GM23248 (cell line): Measurements from ENCODE around the gene FOXE3. TPM values are rescaled to one million over a fixed set of nuclear protein-coding genes. Genes with fewer than 3 reads are reported as not detected.

Experiments used
- DNase-seq: peaks from one replicate; pipeline ENCODE4 v3.0.0-alpha.2; 2015
- H2AFZ ChIP-seq: fragments of 200-600 bp; sonication (generic); 2 replicates; pipeline ENCODE4 v1.6.1; 2016; ENCODE audit warnings: antibody characterized with exemption
- H3F3A ChIP-seq: fragments of 200-600 bp; sonication (generic); 2 replicates; pipeline ENCODE4 v1.6.1; 2016; ENCODE audit warnings: mild to moderate bottlenecking, antibody characterized with exemption, mixed run types; ENCODE audit not compliant: insufficient read depth
- H3K27ac ChIP-seq: fragments of 200-600 bp; sonication (generic); 2 replicates; pipeline ENCODE4 v1.5.1; 2016; ENCODE audit warnings: mild to moderate bottlenecking
- H3K27me3 ChIP-seq: fragments of 200-600 bp; sonication (generic); replicated peaks from 2 replicates; pipeline ENCODE4 v1.6.1; 2016; ENCODE audit warnings: mild to moderate bottlenecking; ENCODE audit not compliant: insufficient read depth
- H3K36me3 ChIP-seq: fragments of 200-600 bp; sonication (generic); 2 replicates; pipeline ENCODE4 v1.6.1; 2016; ENCODE audit warnings: low read depth, mild to moderate bottlenecking
- H3K4me1 ChIP-seq: fragments of 200-600 bp; sonication (generic); 2 replicates; pipeline ENCODE4 v1.6.1; 2016; ENCODE audit warnings: mild to moderate bottlenecking; ENCODE audit not compliant: insufficient read depth
- H3K4me2 ChIP-seq: fragments of 200-600 bp; sonication (generic); one replicate; pipeline ENCODE4 v1.6.1; 2016; ENCODE audit warnings: mild to moderate bottlenecking; ENCODE audit not compliant: unreplicated experiment
- H3K4me3 ChIP-seq: fragments of 200-600 bp; sonication (generic); 2 replicates; pipeline ENCODE4 v1.5.1; 2016; ENCODE audit warnings: mild to moderate bottlenecking
- H3K79me2 ChIP-seq: fragments of 200-600 bp; sonication (generic); 2 replicates; pipeline ENCODE4 v1.6.1; 2016; ENCODE audit warnings: mild to moderate bottlenecking; ENCODE audit not compliant: insufficient read depth
- H3K9ac ChIP-seq: fragments of 200-600 bp; sonication (generic); 2 replicates; pipeline ENCODE4 v1.6.1; 2016; ENCODE audit warnings: mild to moderate bottlenecking
- H3K9me2 ChIP-seq: fragments of 200-600 bp; sonication (generic); 2 replicates; pipeline ENCODE4 v1.6.1; 2016; ENCODE audit warnings: mixed run types, mild to moderate bottlenecking, moderate library complexity; ENCODE audit not compliant: insufficient read depth
- H3K9me3 ChIP-seq: fragments of 200-600 bp; sonication (generic); one replicate; pipeline ENCODE4 v1.6.1; 2017; ENCODE audit warnings: low read depth
- H4K20me1 ChIP-seq: fragments of 200-600 bp; sonication (generic); 2 replicates; pipeline ENCODE4 v1.6.0; 2016; ENCODE audit not compliant: insufficient read depth
- EZH2 ChIP-seq: fragments of 200-600 bp; sonication (generic); IDR thresholded peaks from 2 replicates; pipeline ENCODE4 v1.6.1; 2018; ENCODE audit warnings: antibody characterized with exemption, mild to moderate bottlenecking; ENCODE audit not compliant: insufficient read depth, poor library complexity, severe bottlenecking
- EZH2phosphoT487 ChIP-seq: fragments of 200-600 bp; sonication (generic); IDR thresholded peaks from 2 replicates; pipeline ENCODE4 v1.6.1; 2018; ENCODE audit warnings: antibody characterized with exemption, moderate library complexity, mild to moderate bottlenecking, low read depth; ENCODE audit not compliant: insufficient read depth
- WGBS, 2 experiments: methylation state at CpG; one replicate each; pipeline ENCODE4 v1.1.6; 2015 to 2017; ENCODE audit warnings: low lambda C conversion rate in 2 of 2, low coverage in 1 of 2; ENCODE audit errors: missing lambda C conversion rate in 2 of 2; 5-methylcytosine and 5-hydroxymethylcytosine counted together
- in situ Hi-C: fragments of 300-500 bp; cut with MboI; formaldehyde crosslinking; loops from 2 replicates; pipeline ENCODE4 v1.15.0; 2020
- polyA plus RNA-seq: library from polyadenylated mRNA; unstranded; fragments of >200 nt; fragmentation: Nextera tagmentation; extraction: Ambion mirVana; gene quantifications from 2 replicates; pipeline ENCODE4 v1.2.1, GENCODE V29; 2016
- total RNA-seq: library from RNA; depleted of rRNA; stranded (reverse); fragments of >200 nt; shearing (Covaris generic); gene quantifications from 2 replicates; pipeline ENCODE4 v1.2.3, GENCODE V29; 2014

FOXE3 gene
- total and polyA plus RNA-seq, 2 experiments from 2014 or later: not detected

DNA sequence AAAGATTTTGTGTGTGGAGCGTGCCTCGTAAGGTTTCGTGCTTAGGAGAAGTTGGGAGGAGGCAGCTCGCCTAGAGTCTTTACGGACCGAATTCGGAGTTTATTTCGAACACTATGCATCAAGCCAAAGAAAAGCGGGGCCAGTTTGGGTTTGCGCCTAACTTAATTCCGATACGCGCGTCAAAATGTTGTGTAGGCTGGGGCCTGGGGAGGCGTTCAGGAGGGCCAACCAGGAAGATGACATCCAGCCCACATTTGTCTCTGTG, 28.1 kb downstream of the FOXE3 start:
- Histone ChIP-seq H3K4me3 (peak overlapping the region; percentile 40), H3K4me1 (no peaks in the 10 kb centered on the region), H3K4me2 (peak overlapping the region; percentile 54), H3K27me3 (peaks cover 78% of the 10 kb centered on the region), H2AFZ (no peak overlapping the region), H3K36me3 (no peaks in the 10 kb centered on the region), H3F3A (no peaks in the 10 kb centered on the region), H3K9ac (no peak overlapping the region), H3K27ac (no peak overlapping the region), H4K20me1 (no peaks in the 10 kb centered on the region), H3K79me2 (no peaks in the 10 kb centered on the region), H3K9me3 (no peaks in the 10 kb centered on the region), H3K9me2 (no peaks in the 10 kb centered on the region)
- in situ Hi-C loops: loop anchor here (10.0 kb wide), 1 partner anchor 261 kb away; no protein-coding TSS in a partner anchor
- 41 to 46% methylated on average over 12 to 15 of the region's 15 CpGs for WGBS, 2 experiments
- no peak for DNase-seq
- TF ChIP-seq EZH2phosphoT487 (no peak), EZH2 (no peak)

DNA sequence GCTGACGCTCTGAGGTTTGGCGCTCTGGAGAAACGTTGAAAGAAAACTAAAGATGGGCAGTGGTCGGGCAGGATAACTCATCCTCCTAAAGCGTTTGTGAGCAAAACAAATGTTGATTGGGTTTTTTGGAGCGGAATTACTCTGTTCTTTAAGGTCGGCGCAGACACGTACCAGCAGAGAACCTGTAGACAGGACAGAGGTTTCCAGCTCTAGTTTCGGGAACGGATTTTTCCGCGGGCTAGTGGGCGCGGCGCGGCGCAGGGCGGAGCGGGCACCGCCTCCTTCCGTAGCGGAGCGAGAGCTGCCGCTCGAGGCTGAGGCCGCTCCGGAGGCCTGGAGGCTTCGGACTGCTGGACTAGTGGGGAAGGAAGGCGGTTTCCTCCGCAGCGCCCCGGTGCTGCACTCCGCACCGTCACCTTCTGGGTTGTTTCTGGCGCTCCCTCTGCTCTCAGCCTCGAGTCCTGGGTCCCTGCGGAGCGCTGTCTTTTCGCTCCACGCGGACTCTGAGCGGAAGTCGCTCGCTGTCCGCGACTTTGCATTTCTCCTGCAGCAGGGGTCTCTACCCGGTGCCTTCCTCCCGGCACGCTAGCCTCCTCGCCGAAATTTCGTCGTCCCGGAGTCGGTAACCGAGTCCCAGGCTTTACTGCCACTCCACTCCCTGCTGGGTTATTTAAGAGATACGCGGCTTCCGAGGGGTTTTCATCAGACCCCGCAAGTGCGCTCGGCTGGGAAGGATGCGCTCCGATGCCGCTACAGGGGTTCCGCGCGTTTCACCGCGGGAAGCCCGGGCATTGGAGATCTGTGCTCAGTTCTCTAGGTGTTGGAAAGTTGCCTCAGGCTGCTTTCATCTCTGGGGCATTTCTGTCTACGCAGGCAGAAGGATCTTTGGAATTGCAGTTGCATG, 28.7 kb downstream of the FOXE3 start:
- Histone ChIP-seq H3K27me3 (peaks cover 83% of the 10 kb centered on the region), H2AFZ (peak overlapping the region; percentile 58), H3K4me2 (peak overlapping the region; percentile 54), H3F3A (no peaks in the 10 kb centered on the region), H3K4me3 (peak overlapping the region; percentile 40), H3K4me1 (no peaks in the 10 kb centered on the region), H3K79me2 (no peaks in the 10 kb centered on the region), H3K9me2 (no peaks in the 10 kb centered on the region), H3K9ac (no peak overlapping the region), H3K9me3 (no peaks in the 10 kb centered on the region), H3K36me3 (no peaks in the 10 kb centered on the region), H3K27ac (no peak overlapping the region), H4K20me1 (no peaks in the 10 kb centered on the region)
- TF ChIP-seq EZH2 (peak; percentile 95), EZH2phosphoT487 (peak; percentile 79; the same call in 1 of the 2 replicates)
- 12 to 14% methylated on average over 72 of the region's 73 CpGs for WGBS, 2 experiments
- in situ Hi-C loops: loop anchor here (10.0 kb wide), 1 partner anchor 260 kb away; no protein-coding TSS in a partner anchor
- DNase-seq: peak; percentile 42

DNA sequence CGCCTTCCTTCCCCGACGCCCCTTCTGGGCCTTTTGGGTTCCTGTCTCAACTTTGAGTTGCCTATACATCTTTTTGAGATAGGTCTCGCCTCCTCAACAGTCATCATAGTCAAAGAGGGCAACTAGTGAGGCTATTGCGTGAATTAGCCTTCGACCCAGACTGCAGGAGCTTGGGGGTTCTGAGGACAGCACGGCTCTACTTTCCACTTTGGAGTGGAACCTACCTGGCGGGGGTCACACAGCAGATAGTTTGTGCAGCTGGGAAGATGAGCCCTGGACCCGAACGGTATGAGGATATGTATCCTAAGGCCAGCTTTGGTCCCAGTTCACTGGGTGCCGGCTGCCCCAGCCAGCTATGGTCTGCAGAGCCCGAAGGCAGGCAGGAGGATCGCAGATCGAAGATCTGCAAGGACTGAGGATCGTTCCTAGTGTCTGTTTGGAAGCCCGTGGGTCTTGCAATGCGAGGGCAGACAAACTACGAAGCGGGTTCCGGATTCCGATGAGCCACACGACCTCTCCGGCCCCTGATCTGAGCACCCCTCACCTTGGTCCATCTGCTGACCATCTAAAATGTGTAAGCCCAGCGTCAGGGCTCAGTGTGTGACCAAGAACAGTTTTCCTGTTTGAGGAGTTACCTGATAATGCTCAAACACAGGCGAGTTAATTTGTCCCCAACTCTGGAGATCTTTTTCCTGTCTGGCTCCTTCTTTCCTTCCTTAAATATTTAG, 29.9 kb downstream of the FOXE3 start:
- Histone ChIP-seq H3K4me2 (no peak overlapping the region), H3K9ac (no peak overlapping the region), H3K79me2 (no peaks in the 10 kb centered on the region), H3K4me3 (no peak overlapping the region), H3K4me1 (no peaks in the 10 kb centered on the region), H3F3A (no peaks in the 10 kb centered on the region), H3K27me3 (peaks cover 94% of the 10 kb centered on the region), H4K20me1 (no peaks in the 10 kb centered on the region), H2AFZ (no peak overlapping the region), H3K9me3 (no peaks in the 10 kb centered on the region), H3K9me2 (no peaks in the 10 kb centered on the region), H3K36me3 (no peaks in the 10 kb centered on the region), H3K27ac (no peak overlapping the region)
- DNase-seq: no peak
- 44 to 57% methylated on average over 25 of the region's 25 CpGs for WGBS, 2 experiments
- in situ Hi-C loops: loop anchor here (10.0 kb wide), 1 partner anchor 259 kb away; no protein-coding TSS in a partner anchor
- TF ChIP-seq EZH2phosphoT487 (no peak), EZH2 (no peak)

DNA sequence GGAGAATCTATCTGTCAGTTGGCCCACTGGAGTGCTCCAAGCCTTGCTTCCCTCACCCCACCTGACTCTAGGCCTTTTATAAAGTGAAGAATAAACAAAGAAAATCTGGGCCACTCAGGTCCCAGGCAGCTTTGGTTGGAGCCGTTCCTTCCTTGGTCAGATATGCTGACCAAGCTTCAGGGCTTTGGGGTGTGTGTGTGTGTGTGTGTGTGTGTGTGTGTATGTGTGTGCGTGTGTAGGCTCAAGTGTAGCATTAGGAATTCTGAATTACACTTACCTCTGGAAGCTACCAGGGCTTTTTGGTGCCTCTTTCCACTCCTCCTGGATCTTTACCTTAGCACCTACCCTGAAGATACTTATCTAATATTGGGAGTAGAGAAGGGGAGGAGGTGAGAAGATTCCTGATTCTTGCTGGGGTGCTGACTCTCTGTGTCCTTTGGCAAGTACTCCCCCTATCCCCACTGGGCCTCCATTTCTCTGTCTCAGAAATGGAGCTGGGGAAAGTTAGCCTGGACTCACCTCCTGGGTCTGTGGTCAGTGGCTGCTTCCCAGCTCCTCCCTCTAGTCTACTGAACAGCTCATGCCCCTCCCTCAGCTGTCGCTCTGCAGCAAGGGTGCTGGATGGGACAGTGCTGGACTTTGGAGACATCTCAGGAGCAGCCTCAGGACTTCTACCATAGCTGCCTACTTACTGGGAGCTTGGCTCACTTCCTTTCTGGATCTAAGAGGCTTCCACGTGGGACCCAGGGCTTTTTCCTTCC, 32.6 kb downstream of the FOXE3 start:
- Histone ChIP-seq H3K27ac (no peak overlapping the region), H3K4me2 (no peak overlapping the region), H3K27me3 (peaks cover 76% of the 10 kb centered on the region), H3K36me3 (no peaks in the 10 kb centered on the region), H3K9ac (no peak overlapping the region), H3K9me3 (no peaks in the 10 kb centered on the region), H3K79me2 (no peaks in the 10 kb centered on the region), H3K9me2 (no peaks in the 10 kb centered on the region), H3K4me3 (no peak overlapping the region), H2AFZ (no peak overlapping the region), H3K4me1 (no peaks in the 10 kb centered on the region), H3F3A (no peaks in the 10 kb centered on the region), H4K20me1 (no peaks in the 10 kb centered on the region)
- no peak for DNase-seq
- 46 to 49% methylated on average over 4 of the region's 4 CpGs for WGBS, 2 experiments
- TF ChIP-seq EZH2phosphoT487 (no peak), EZH2 (no peak)
- in situ Hi-C loops: loop anchor here (10.0 kb wide), 1 partner anchor 256 kb away; no protein-coding TSS in a partner anchor
